K562 (cell line): ENCODE data around the gene FAM20C.

Experiments used
- CTCF ChIP-seq, 3 experiments: IDR thresholded peaks in 2 of 3; conservative IDR thresholded peaks in 1 of 3; 2 replicates each; pipeline ENCODE4 v1.5.1; 2011 to 2012; ENCODE audit warnings: low read length in 3 of 3, mild to moderate bottlenecking in 3 of 3, control low read depth in 2 of 3, improper control_type of control experiment in 1 of 3, inconsistent platforms in 1 of 3, low read depth in 1 of 3, mixed read lengths in 1 of 3, moderate library complexity in 1 of 3; ENCODE audit not compliant: insufficient read depth in 2 of 3
- HNRNPH1 ChIP-seq: fragments of 200-400 bp; formaldehyde crosslinking; optimal IDR thresholded peaks from 2 replicates; pipeline ENCODE3; 2017; ENCODE audit warnings: low read depth, mild to moderate bottlenecking, low read length, moderate library complexity
- NR1H2 ChIP-seq: sonication (generic); formaldehyde crosslinking; IDR thresholded peaks from 2 replicates; pipeline ENCODE4 v1.4.0; 2020; ENCODE audit warnings: mild to moderate bottlenecking, missing genetic modification reagents
- SMARCE1 ChIP-seq: fragments of 450-650 bp; IDR thresholded peaks from 2 replicates; pipeline ENCODE4 v1.7.1; 2016; ENCODE audit warnings: mild to moderate bottlenecking
- SP1 ChIP-seq: sonication (generic); formaldehyde crosslinking; IDR thresholded peaks from 2 replicates; pipeline ENCODE4 v1.8.1; 2022; ENCODE audit warnings: mild to moderate bottlenecking, missing genetic modification reagents
- TCF15 ChIP-seq: fragments of 250-450 bp; sonication (Bioruptor Pico); IDR thresholded peaks from 2 replicates; pipeline ENCODE4 v1.8.0; 2022; ENCODE audit warnings: moderate library complexity, mild to moderate bottlenecking, inconsistent platforms
- XRCC5 ChIP-seq: fragments of 200-400 bp; formaldehyde crosslinking; IDR thresholded peaks from 2 replicates; pipeline ENCODE4 v1.6.1; 2017; ENCODE audit warnings: low read depth, mild to moderate bottlenecking, low read length
- YY1 ChIP-seq, 3 experiments: IDR thresholded peaks; 2 replicates each; pipeline ENCODE4 v1.6.1; 2011; ENCODE audit warnings: low read length in 2 of 3, mild to moderate bottlenecking in 2 of 3, moderate library complexity in 2 of 3, borderline replicate concordance in 1 of 3, control low read depth in 1 of 3, low read depth in 1 of 3; ENCODE audit not compliant: insufficient read depth in 3 of 3, insufficient replicate concordance in 2 of 3, control insufficient read depth in 1 of 3, insufficient read length in 1 of 3; ENCODE audit errors: extremely low read depth in 1 of 3

GRCh38 chr7:247181-247580 lies 54.8 kb downstream of the FAM20C start:
- TF ChIP-seq SP1 (CRISPR knock-in tag) (no peak), NR1H2 (CRISPR knock-in tag) (no peak), YY1 (IDR thresholded peaks at IDR 0.05; ENCODE audit: borderline replicate concordance in 1 of 3, control insufficient read depth in 1 of 3, extremely low read depth in 1 of 3, insufficient read depth in 3 of 3, insufficient read length in 1 of 3, insufficient replicate concordance in 2 of 3, low read depth in 1 of 3, low read length in 2 of 3) (no peak), CTCF (IDR thresholded peaks at IDR 0.05 in 2 of 3, conservative IDR thresholded peaks at IDR 0.05 in 1 of 3; ENCODE audit: insufficient read depth in 2 of 3, low read depth in 1 of 3, low read length in 3 of 3) (no peak), HNRNPH1 (no peak), XRCC5 (no peak), TCF15 (CRISPR knock-in tag) (no peak), SMARCE1 (no peak)
